ENCODE data around the gene AURKAIP1. TPM values are rescaled to one million over a fixed set of nuclear protein-coding genes. Genes with fewer than 3 reads are reported as not detected.

Gene AURKAIP1
- total RNA-seq, 4 donors from 2014 or later, result 92.7 to 134 (median 123) TPM

DNA sequence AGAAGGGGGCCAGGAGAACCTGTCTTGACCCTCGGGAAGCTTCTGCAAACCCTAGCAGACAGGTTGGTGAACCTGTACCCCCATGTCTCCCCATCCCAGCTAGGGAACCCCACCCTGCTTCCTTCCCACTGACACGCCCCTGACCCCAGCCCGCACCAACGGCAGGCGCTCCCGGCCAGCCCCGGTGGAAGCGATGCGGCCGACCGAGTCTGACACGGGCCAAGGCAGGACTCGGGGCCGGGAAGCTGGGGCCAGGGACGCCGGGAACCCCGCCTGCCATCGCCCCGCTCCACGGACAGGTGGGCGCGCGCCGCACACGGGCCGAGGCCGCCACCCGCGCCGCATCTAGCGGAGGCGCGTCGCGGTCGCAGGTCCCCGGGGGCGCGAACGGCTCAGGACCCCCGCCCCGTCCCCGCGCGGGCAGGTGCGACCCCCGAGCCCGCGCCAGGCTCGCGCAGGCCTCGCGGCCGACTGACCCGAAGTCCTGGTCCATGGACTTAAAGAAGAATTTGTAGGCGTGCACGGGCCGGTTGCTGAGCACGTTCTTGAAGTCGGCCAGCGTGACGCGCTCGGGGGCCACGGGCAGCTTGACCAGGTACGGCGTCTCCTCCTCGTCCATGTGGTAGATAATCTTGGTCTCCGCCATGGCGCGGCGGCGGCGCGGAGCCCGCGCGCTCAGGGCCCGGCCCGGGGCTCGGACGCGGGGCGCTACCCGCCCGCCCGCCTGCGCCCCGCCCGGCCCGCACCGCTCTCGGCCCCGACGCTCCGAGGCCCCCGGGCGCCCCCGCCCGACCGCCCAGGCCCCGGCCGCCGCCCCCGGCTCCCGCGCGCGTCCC is 26.4 kb downstream of the AURKAIP1 start:
- TF ChIP-seq, protein P1, sequence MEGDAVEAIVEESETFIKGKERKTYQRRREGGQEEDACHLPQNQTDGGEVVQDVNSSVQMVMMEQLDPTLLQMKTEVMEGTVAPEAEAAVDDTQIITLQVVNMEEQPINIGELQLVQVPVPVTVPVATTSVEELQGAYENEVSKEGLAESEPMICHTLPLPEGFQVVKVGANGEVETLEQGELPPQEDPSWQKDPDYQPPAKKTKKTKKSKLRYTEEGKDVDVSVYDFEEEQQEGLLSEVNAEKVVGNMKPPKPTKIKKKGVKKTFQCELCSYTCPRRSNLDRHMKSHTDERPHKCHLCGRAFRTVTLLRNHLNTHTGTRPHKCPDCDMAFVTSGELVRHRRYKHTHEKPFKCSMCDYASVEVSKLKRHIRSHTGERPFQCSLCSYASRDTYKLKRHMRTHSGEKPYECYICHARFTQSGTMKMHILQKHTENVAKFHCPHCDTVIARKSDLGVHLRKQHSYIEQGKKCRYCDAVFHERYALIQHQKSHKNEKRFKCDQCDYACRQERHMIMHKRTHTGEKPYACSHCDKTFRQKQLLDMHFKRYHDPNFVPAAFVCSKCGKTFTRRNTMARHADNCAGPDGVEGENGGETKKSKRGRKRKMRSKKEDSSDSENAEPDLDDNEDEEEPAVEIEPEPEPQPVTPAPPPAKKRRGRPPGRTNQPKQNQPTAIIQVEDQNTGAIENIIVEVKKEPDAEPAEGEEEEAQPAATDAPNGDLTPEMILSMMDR (IDR thresholded peaks at IDR 0.05), result no peak
- no peak for TF ChIP-seq POLR2A (IDR thresholded peaks at IDR 0.05)
- peaks cover 0 to 20% (median 0%) of the 10 kb centered on the region in 3 donors for H3K36me3 ChIP-seq
- peaks cover 59 to 74% (median 62%) of the 10 kb centered on the region in 3 donors for H3K4me1 ChIP-seq
- no peaks in the 10 kb centered on the region for H3K9me3 ChIP-seq
- H3K27ac ChIP-seq, result peak overlapping the region; percentile 92 to 95 (median 94)
- peaks cover 0 to 18% (median 2%) of the 10 kb centered on the region in 4 donors for H3K27me3 ChIP-seq
- no peak for DNase-seq
- H3K4me3 ChIP-seq, result peak overlapping the region; percentile 62 to 96 (median 84)
- 0% methylated on average over 1 of the region's 109 CpGs; no CpG with 5 or more reads in 1 of the 2 donors for WGBS, 2 donors
- intact Hi-C loops (cut with DNase I), result no loop called here

DNA sequence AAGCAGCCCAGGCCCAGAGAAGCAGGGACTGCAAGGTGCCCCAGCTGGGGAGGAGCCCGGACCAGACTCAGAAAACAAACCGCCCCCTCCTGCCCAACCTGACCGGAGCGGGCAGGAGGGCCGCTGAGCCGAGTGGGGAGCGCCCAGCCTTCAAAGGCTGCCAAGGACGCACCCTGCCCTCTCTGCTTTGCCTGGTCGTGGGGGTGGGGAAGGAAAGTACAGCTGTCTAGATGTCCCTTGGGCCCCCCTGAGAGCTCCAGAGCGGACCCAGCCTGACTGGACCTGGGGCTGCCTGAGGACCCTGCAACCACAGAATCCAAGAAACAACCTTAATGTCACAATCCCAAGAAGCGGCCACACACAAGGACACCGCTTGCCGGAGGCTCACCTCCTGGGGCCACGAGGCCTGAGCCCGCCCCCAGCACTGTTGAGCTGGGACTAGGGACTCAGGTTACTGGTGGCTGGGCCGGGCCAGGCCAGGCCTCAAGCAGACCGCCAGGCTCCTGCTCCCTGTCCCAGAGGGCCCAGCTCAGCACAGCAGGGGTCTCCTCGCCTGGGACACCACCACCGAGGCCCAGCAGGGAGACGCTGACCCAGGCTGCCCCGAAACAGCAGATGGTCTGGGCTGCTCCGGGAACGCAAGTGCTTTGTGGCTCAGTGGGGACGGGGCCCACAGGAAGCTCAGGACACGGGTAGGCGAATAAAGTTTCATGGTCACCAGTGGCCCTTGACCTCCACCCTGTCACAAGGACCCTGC is 27.2 kb downstream of the AURKAIP1 start:
- intact Hi-C loops (cut with DNase I), result no loop called here
- WGBS, 2 donors, result no CpG with 5 or more reads among the region's 26 CpGs
- peaks cover 51 to 74% (median 59%) of the 10 kb centered on the region in 3 donors for H3K4me1 ChIP-seq
- no peaks in the 10 kb centered on the region for H3K9me3 ChIP-seq
- peaks cover 0 to 12% (median 0%) of the 10 kb centered on the region in 3 donors for H3K36me3 ChIP-seq
- H3K27ac ChIP-seq, result peak overlapping the region; percentile 92 to 95 (median 94)
- TF ChIP-seq POLR2A (IDR thresholded peaks at IDR 0.05), result no peak
- TF ChIP-seq, protein P1 (IDR thresholded peaks at IDR 0.05), result no peak
- peak overlapping the region; percentile 62 to 96 (median 84) for H3K4me3 ChIP-seq
- peaks cover 0 to 10% (median 0%) of the 10 kb centered on the region in 4 donors for H3K27me3 ChIP-seq
- DNase-seq, result no peak

DNA sequence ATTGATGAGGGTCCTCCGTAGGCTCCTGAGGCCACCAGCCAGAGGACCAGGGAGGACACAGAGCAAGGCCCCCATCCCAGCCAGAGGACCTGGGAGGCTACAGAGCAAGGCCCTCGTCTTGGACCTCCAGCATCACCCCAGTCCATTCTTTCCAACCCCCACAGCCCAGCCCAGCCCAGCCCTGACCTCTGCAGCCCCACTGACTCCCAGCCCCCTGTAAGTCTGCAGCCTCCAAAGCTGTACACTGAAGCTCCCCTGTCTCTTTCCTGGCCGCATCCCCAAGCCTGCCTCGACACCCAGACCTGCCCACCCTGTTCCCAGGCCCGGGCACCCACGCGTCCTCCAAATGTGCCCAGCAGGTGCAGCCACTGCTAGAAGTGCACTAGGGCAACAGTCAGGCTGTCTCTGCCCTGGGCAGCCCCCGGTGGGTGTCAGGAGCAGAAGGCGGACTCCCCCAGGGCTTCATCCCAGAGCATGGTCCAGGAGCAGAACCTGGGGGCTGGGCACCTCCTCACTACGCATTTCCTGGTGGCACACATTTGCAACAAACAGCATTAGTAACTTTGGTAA is 27.9 kb downstream of the AURKAIP1 start:
- H3K27ac ChIP-seq, result peak overlapping the region; percentile 92 to 95 (median 94)
- H3K36me3 ChIP-seq, result peaks cover 0 to 11% (median 0%) of the 10 kb centered on the region in 3 donors
- peaks cover 0 to 3% (median 0%) of the 10 kb centered on the region in 4 donors for H3K27me3 ChIP-seq
- peak overlapping the region; percentile 62 to 96 (median 84) for H3K4me3 ChIP-seq
- WGBS, 2 donors, result 59 to 60% methylated on average over 1 to 4 of the region's 10 CpGs
- H3K9me3 ChIP-seq, result no peaks in the 10 kb centered on the region
- intact Hi-C loops (cut with DNase I), result no loop called here
- H3K4me1 ChIP-seq, result peaks cover 49 to 74% (median 59%) of the 10 kb centered on the region in 3 donors
- TF ChIP-seq, protein P1 (IDR thresholded peaks at IDR 0.05), result no peak
- no peak for TF ChIP-seq POLR2A (IDR thresholded peaks at IDR 0.05)
- DNase-seq, result no peak

DNA sequence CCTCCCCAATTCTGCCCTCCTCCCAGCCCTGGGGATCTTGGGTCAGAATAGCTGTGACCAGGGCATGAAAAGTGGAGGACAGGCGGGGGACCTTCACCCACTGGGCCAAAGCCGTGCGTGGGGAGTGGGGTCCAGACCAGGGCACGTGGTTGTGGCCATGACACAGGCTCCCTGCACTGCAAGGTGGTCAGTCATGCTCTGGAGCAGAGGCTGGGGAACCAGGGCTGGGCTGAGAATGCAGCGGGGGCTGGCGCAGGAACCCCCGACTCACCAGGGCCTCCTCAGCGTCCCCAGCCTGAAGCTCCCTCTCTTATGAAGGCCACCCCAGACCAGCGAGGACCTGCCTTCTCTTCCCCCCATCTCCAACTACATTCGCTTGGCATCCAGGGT is 28.5 kb downstream of the AURKAIP1 start:
- H3K4me3 ChIP-seq, result peak overlapping the region in 3 of 4 donors; percentile 62 to 96 (median 89)
- H3K4me1 ChIP-seq, result peaks cover 43 to 68% (median 53%) of the 10 kb centered on the region in 3 donors
- no peak for TF ChIP-seq POLR2A (IDR thresholded peaks at IDR 0.05)
- TF ChIP-seq, protein P1 (IDR thresholded peaks at IDR 0.05), result no peak
- peak overlapping the region; percentile 92 to 95 (median 94) for H3K27ac ChIP-seq
- no peak for DNase-seq
- WGBS, 2 donors, result 91 to 92% methylated on average over 4 to 5 of the region's 10 CpGs
- no peaks in the 10 kb centered on the region for H3K9me3 ChIP-seq
- H3K36me3 ChIP-seq, result peaks cover 0 to 11% (median 4%) of the 10 kb centered on the region in 3 donors
- no peaks in the 10 kb centered on the region for H3K27me3 ChIP-seq
- intact Hi-C loops (cut with DNase I), result no loop called here

Data from esophagus squamous epithelium (tissue), 5 donors.